ENCODE results near the gene OR6B1.

DNA sequence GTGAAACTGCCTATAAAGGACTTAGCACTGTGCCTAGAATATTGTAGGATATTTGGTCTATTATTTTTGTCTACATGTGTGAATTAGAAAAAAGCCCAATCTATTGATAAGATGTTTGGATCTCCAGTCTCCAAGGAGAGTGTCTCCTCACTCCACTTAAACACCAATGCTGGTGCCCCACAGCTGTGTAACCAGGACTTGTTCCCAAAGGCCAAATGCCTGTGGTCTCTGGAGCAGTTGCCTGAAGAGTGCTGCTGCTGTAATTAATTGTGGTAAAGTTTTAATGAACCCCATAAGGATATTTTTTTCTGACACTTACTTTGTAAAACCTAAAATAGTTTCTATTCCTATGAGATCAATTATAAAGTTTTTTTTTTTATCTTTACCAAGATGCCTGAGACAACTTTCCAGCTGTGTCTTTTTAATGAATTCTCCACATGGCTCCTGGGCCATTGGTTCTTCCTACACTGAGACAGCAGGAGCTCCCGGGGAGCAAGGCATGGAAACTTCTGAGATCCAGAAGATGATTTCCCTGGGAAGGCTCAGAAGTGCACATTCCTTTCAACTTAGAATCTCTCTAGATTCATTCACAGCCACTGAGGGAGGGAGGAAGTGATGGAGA lies 37.4 kb downstream of the OR6B1 start:
- TF ChIP-seq FOXM1 (IDR thresholded peaks at IDR 0.05; ENCODE audit: borderline replicate concordance, low read depth) (no peak), CEBPB (IDR thresholded peaks at IDR 0.05) (no peak), TCF12 (IDR thresholded peaks at IDR 0.05; ENCODE audit: low read depth) (no peak), EP300 (IDR thresholded peaks at IDR 0.05; ENCODE audit: borderline replicate concordance) (no peak), EGR1 (IDR thresholded peaks at IDR 0.05) (no peak), ZBTB7A (IDR thresholded peaks at IDR 0.05; ENCODE audit: low read depth) (no peak), TAF1 (IDR thresholded peaks at IDR 0.05; ENCODE audit: low read depth) (no peak), TEAD4 (IDR thresholded peaks at IDR 0.05) (no peak), NFIC (IDR thresholded peaks at IDR 0.05) (no peak), RAD21 (IDR thresholded peaks at IDR 0.05; ENCODE audit: low read depth) (no peak), YY1 (IDR thresholded peaks at IDR 0.05; ENCODE audit: low read depth) (no peak)
- TF ChIP-seq, protein P1, sequence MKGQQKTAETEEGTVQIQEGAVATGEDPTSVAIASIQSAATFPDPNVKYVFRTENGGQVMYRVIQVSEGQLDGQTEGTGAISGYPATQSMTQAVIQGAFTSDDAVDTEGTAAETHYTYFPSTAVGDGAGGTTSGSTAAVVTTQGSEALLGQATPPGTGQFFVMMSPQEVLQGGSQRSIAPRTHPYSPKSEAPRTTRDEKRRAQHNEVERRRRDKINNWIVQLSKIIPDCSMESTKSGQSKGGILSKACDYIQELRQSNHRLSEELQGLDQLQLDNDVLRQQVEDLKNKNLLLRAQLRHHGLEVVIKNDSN (IDR thresholded peaks at IDR 0.05), result no peak
- TF ChIP-seq, protein P2, sequence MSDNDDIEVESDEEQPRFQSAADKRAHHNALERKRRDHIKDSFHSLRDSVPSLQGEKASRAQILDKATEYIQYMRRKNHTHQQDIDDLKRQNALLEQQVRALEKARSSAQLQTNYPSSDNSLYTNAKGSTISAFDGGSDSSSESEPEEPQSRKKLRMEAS (IDR thresholded peaks at IDR 0.05), result no peak

All from Ishikawa (cell line).